GM15510 (cell line): Measurements from ENCODE around the gene LMAN2.

Source experiments
- POLR2A ChIP-seq: IDR thresholded peaks from 3 replicates; pipeline ENCODE4 v1.6.1; 2011; ENCODE audit warnings: borderline replicate concordance; ENCODE audit not compliant: insufficient read length; ENCODE audit errors: extremely low read depth

Gene LMAN2

GRCh38 chr5:177328545-177329231 lies 22.8 kb downstream of the LMAN2 start:
- TF ChIP-seq POLR2A, result no peak

GRCh38 chr5:177327539-177328522 lies 23.6 kb downstream of the LMAN2 start:
- TF ChIP-seq POLR2A, result no peak

- no peak for TF ChIP-seq POLR2A
Observed at GRCh38 chr5:177325868-177326381, 25.5 kb downstream of the LMAN2 start.

GRCh38 chr5:177320879-177321278 lies 30.6 kb downstream of the LMAN2 start:
- no peak for TF ChIP-seq POLR2A

- TF ChIP-seq POLR2A, result no peak
Observed at GRCh38 chr5:177319913-177320588, 31.4 kb downstream of the LMAN2 start.

GRCh38 chr5:177317959-177318377 lies 33.5 kb downstream of the LMAN2 start:
- no peak for TF ChIP-seq POLR2A

GRCh38 chr5:177316005-177316404 lies 35.5 kb downstream of the LMAN2 start:
- no peak for TF ChIP-seq POLR2A

GRCh38 chr5:177315411-177315810 lies 36.1 kb downstream of the LMAN2 start:
- TF ChIP-seq POLR2A, result no peak

- TF ChIP-seq POLR2A, result no peak
Observed at GRCh38 chr5:177314376-177315342, 36.8 kb downstream of the LMAN2 start.

GRCh38 chr5:177313561-177314259 lies 37.8 kb downstream of the LMAN2 start:
- no peak for TF ChIP-seq POLR2A

GRCh38 chr5:177312649-177313181 lies 38.8 kb downstream of the LMAN2 start:
- TF ChIP-seq POLR2A, result no peak

- peak; percentile 70 for TF ChIP-seq POLR2A
Observed at GRCh38 chr5:177311723-177312648, 39.5 kb downstream of the LMAN2 start, which contains the start of gene MXD3. TSS of gene MXD3 (minus strand) at chr5:177311898. CDS start at chr5:177311830, 68 bp downstream.
